ENCODE measurements around the gene CLASRP.

GRCh38 chr19:45063851-45064801, 25.3 kb downstream of the CLASRP start:
- TF ChIP-seq CTCF (IDR thresholded peaks at IDR 0.05; ENCODE audit: insufficient read depth, low read length, poor library complexity, severe bottlenecking) (no peak), EZH2phosphoT487 (conservative IDR thresholded peaks at IDR 0.05; ENCODE audit: low read length) (no peak)

Data from SU-DHL-6 (cell line).